Effector memory CD8-positive, alpha-beta T cell (primary cell): ENCODE data around the gene KDM5C.

Experiments
- ATAC-seq: fragments of 150-1000 bp; cut with Tn5 transposase; replicated peaks from 2 replicates; pipeline ENCODE4 v1.10.0; 2021; ENCODE audit warnings: mild to moderate bottlenecking, moderate library complexity
- DNase-seq, 3 experiments: peaks; one replicate each; pipeline ENCODE4 v3.0.0; 2021
- H3K27ac Mint-ChIP-seq, 2 donors: one replicate each; pipeline ENCODE4 v1.8.0; 2022; ENCODE audit warnings: mild to moderate bottlenecking in 2 of 2, mixed read lengths in 2 of 2, moderate library complexity in 2 of 2
- H3K27me3 Mint-ChIP-seq, 2 donors: one replicate each; pipeline ENCODE4 v1.8.0; 2022; ENCODE audit warnings: mixed read lengths in 2 of 2
- H3K36me3 Mint-ChIP-seq: one replicate; pipeline ENCODE4 v1.8.0; 2022; ENCODE audit warnings: mild to moderate bottlenecking, moderate library complexity, mixed read lengths; ENCODE audit not compliant: insufficient read depth
- H3K4me1 Mint-ChIP-seq, 2 donors: one replicate each; pipeline ENCODE4 v1.8.0; 2022; ENCODE audit warnings: low read depth in 2 of 2, mixed read lengths in 2 of 2
- H3K4me3 Mint-ChIP-seq, 2 donors: one replicate each; pipeline ENCODE4 v1.8.0; 2022; ENCODE audit warnings: mild to moderate bottlenecking in 2 of 2, mixed read lengths in 2 of 2, moderate library complexity in 2 of 2
- H3K9me3 Mint-ChIP-seq, 2 donors: one replicate each; pipeline ENCODE4 v1.8.0; 2022; ENCODE audit warnings: mixed read lengths in 2 of 2

Gene KDM5C

GRCh38 chrX:53241558-53241957 is 16.6 kb upstream of the KDM5C start:
- no peak overlapping the region for H3K4me3 Mint-ChIP-seq
- no peaks in the 10 kb centered on the region for H3K27me3 Mint-ChIP-seq
- no peaks in the 10 kb centered on the region for H3K4me1 Mint-ChIP-seq
- ATAC-seq (peak; percentile 62), DNase-seq (peak in 1 of 3 experiments; percentile 2)
- H3K36me3 Mint-ChIP-seq: no peaks in the 10 kb centered on the region
- no peaks in the 10 kb centered on the region for H3K9me3 Mint-ChIP-seq
- H3K27ac Mint-ChIP-seq: no peak overlapping the region

GRCh38 chrX:53239474-53239873 is 14.5 kb upstream of the KDM5C start:
- H3K4me3 Mint-ChIP-seq: no peak overlapping the region
- no peaks in the 10 kb centered on the region for H3K9me3 Mint-ChIP-seq
- H3K4me1 Mint-ChIP-seq: no peaks in the 10 kb centered on the region
- DNase-seq (no peak), ATAC-seq (no peak)
- H3K27ac Mint-ChIP-seq: no peak overlapping the region
- H3K36me3 Mint-ChIP-seq: no peaks in the 10 kb centered on the region
- H3K27me3 Mint-ChIP-seq: no peaks in the 10 kb centered on the region

DNA sequence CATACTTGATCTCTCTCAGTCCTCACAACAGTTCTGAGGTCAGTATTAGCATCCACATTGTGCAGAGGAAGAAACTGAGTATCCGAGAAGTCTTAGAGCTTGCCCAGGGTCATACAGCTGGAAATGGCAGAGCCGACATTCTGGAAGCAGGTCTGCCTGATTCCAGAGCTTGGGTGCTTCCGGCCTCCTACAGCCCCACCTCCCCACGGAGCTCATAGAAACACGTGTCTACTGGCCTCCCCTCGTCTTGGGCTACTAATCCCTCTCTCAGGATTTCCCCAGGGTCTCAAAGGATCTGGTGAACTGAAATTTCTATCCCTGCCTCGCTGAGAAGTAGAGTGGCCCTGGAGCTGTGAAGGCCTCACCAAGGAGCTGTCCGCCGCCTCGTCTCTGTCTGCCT is 12.0 kb upstream of the KDM5C start:
- no peaks in the 10 kb centered on the region for H3K9me3 Mint-ChIP-seq
- H3K4me1 Mint-ChIP-seq: no peaks in the 10 kb centered on the region
- no peaks in the 10 kb centered on the region for H3K27me3 Mint-ChIP-seq

DNA sequence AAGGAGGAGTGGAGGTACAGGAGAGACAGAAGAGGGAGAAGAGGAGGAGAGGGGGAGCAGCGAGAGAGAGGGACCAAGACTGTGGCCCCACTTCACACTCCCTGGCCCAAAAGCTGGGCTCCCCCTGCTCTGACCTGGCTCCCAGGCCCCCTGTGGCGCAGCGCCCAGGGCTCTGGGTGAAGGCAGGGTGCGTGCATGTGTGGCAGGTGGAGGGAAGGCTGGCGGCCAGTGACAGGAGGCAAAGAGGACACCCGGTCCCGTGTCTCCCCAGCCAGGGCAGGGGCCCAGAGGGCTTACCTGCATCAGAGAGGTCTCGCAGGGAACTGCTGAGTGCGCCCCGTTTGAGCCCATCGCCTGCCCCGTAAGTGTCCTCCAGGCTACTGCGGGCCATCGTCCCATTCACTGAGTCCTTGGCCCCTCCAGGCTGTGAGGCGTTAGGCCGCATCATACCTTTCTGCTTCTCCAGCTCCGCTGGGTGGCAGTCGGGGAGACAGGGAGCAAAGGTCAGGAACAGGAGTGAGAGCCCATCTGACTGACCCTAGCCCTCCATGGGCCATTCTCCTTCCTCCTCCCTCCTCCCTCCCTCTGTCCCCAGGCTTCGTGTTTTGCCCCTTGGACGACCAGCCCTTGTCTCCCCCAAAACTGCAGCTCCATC is 11.1 kb upstream of the KDM5C start:
- H3K27me3 Mint-ChIP-seq: no peaks in the 10 kb centered on the region
- H3K27ac Mint-ChIP-seq: no peak overlapping the region
- no peaks in the 10 kb centered on the region for H3K4me1 Mint-ChIP-seq
- H3K36me3 Mint-ChIP-seq: no peaks in the 10 kb centered on the region
- ATAC-seq (no peak), DNase-seq (no peak)
- H3K4me3 Mint-ChIP-seq: no peak overlapping the region
- H3K9me3 Mint-ChIP-seq: no peaks in the 10 kb centered on the region

More for the DNA sequence above, 12.0 kb upstream of the KDM5C start:
- Mint-ChIP-seq H3K4me3 (no peak overlapping the region), H3K36me3 (no peaks in the 10 kb centered on the region), H3K27ac (no peak overlapping the region)
- DNase-seq (no peak), ATAC-seq (no peak)

- Mint-ChIP-seq H3K4me1 (no peaks in the 10 kb centered on the region), H3K9me3 (no peaks in the 10 kb centered on the region), H3K36me3 (no peaks in the 10 kb centered on the region), H3K4me3 (no peak overlapping the region), H3K27ac (no peak overlapping the region), H3K27me3 (no peaks in the 10 kb centered on the region)
- DNase-seq: no peak
- no peak for ATAC-seq
Measured at GRCh38 chrX:53235566-53235965, 10.6 kb upstream of the KDM5C start.

- H3K9me3 Mint-ChIP-seq: no peaks in the 10 kb centered on the region
- H3K4me1 Mint-ChIP-seq: no peaks in the 10 kb centered on the region
- H3K27ac Mint-ChIP-seq: no peak overlapping the region
- H3K4me3 Mint-ChIP-seq: no peak overlapping the region
- H3K36me3 Mint-ChIP-seq: no peaks in the 10 kb centered on the region
- no peaks in the 10 kb centered on the region for H3K27me3 Mint-ChIP-seq
- DNase-seq (no peak), ATAC-seq (no peak)
Measured at GRCh38 chrX:53234484-53234883, 9.5 kb upstream of the KDM5C start.

DNA sequence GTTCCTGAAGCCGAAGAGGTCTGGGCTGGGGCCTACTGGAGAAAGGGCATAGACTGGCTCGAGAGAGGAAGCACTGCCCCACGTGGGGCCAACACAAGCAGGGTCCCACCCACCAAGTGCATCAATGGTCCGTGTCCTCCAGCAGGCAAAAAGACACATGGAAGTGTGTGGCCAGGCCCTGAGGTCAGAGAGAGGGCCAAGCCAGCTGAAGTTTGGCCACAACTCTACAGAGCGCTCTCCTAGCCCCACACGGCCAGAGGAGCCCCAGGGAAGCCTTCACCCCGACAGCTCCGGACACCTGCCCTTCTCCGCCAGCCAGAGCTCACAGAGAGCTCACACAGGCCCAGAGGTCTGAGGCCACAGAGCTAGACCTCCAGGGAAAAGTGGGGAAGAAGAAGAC is 8.5 kb upstream of the KDM5C start:
- no peak for ATAC-seq
- Mint-ChIP-seq H3K27me3 (no peaks in the 10 kb centered on the region), H3K4me3 (no peak overlapping the region), H3K4me1 (no peaks in the 10 kb centered on the region), H3K27ac (no peak overlapping the region), H3K36me3 (no peaks in the 10 kb centered on the region), H3K9me3 (no peaks in the 10 kb centered on the region)
- no peak for DNase-seq

GRCh38 chrX:53230116-53230515 is 5.1 kb upstream of the KDM5C start:
- ATAC-seq (no peak), DNase-seq (no peak)
- no peaks in the 10 kb centered on the region for H3K27me3 Mint-ChIP-seq
- no peak overlapping the region for H3K4me3 Mint-ChIP-seq
- peaks cover 12% of the 10 kb centered on the region for H3K36me3 Mint-ChIP-seq
- no peak overlapping the region for H3K27ac Mint-ChIP-seq
- no peaks in the 10 kb centered on the region for H3K9me3 Mint-ChIP-seq
- peaks cover 0 to 7% of the 10 kb centered on the region in 2 donors for H3K4me1 Mint-ChIP-seq

DNA sequence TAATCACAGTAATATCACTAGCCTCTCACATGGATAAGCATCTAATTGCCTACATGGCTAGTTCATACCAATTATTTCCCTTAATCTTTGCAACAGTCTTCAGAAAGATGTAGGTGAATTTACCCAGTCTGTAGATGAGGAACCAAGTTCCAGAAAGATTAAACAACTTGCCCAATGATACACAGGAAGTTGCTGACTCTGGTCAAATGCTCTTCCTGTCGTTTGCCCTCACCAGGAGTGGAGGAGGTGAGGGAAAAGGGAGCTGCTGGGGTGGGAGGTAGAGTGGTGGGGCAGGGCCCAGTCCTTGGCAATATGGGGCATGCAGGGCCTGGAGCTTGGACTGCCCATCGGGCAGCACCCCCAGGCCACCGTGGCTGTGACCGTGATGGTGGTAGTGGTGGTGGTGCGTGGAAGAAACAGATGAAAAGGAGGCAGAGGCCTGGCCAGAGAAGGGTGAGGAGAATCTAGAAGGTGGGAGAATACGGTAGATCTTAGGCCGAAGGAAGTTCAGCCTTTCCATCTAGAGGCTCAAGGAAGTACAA is 2.3 kb upstream of the KDM5C start:
- no peak for DNase-seq
- Mint-ChIP-seq H3K36me3 (peaks cover 32% of the 10 kb centered on the region), H3K4me1 (peaks cover 15 to 24% of the 10 kb centered on the region in 2 donors), H3K27me3 (no peaks in the 10 kb centered on the region), H3K4me3 (no peak overlapping the region), H3K27ac (no peak overlapping the region), H3K9me3 (no peaks in the 10 kb centered on the region)
- no peak for ATAC-seq

- Mint-ChIP-seq H3K9me3 (no peaks in the 10 kb centered on the region), H3K4me3 (peak overlapping the region; percentile 86 to 95), H3K27me3 (no peaks in the 10 kb centered on the region), H3K36me3 (peaks cover 43% of the 10 kb centered on the region), H3K4me1 (peaks cover 17 to 31% of the 10 kb centered on the region in 2 donors), H3K27ac (peak overlapping the region; percentile 96 to 99)
- DNase-seq (peak in 2 of 3 experiments; percentile 3 to 5), ATAC-seq (peak; percentile 52)
Measured at GRCh38 chrX:53223955-53224859, 800 bp downstream of the KDM5C start.

- H3K9me3 Mint-ChIP-seq: no peaks in the 10 kb centered on the region
- H3K4me1 Mint-ChIP-seq: peaks cover 17 to 31% of the 10 kb centered on the region in 2 donors
- peak overlapping the region; percentile 86 to 95 for H3K4me3 Mint-ChIP-seq
- peaks cover 49% of the 10 kb centered on the region for H3K36me3 Mint-ChIP-seq
- ATAC-seq: no peak
- no peaks in the 10 kb centered on the region for H3K27me3 Mint-ChIP-seq
- DNase-seq: no peak
- H3K27ac Mint-ChIP-seq: peak overlapping the region; percentile 96 to 99
Measured at GRCh38 chrX:53223068-53223693, 1.8 kb downstream of the KDM5C start.

- no peak for DNase-seq
- peaks cover 0 to 2% of the 10 kb centered on the region in 2 donors for H3K4me1 Mint-ChIP-seq
- no peaks in the 10 kb centered on the region for H3K9me3 Mint-ChIP-seq
- ATAC-seq: no peak
- peak overlapping the region in 1 of 2 donors; percentile 28 for H3K27ac Mint-ChIP-seq
- H3K27me3 Mint-ChIP-seq: no peaks in the 10 kb centered on the region
- H3K4me3 Mint-ChIP-seq: no peak overlapping the region
- peaks cover 94% of the 10 kb centered on the region for H3K36me3 Mint-ChIP-seq
Measured at GRCh38 chrX:53211391-53211978, 13.5 kb downstream of the KDM5C start.

- peaks cover 51% of the 10 kb centered on the region for H3K36me3 Mint-ChIP-seq
- peak overlapping the region; percentile 72 to 74 for H3K27ac Mint-ChIP-seq
- ATAC-seq (no peak), DNase-seq (no peak)
- H3K4me1 Mint-ChIP-seq: peaks cover 4 to 5% of the 10 kb centered on the region in 2 donors
- no peak overlapping the region for H3K4me3 Mint-ChIP-seq
- no peaks in the 10 kb centered on the region for H3K9me3 Mint-ChIP-seq
- H3K27me3 Mint-ChIP-seq: no peaks in the 10 kb centered on the region
Measured at GRCh38 chrX:53196678-53197077, 28.3 kb downstream of the KDM5C start.
